Activated CD4-positive, alpha-beta T cell treated with anti-CD3 and anti-CD28 coated beads for 36 hours (primary cell): ENCODE results near the gene FBXO39. TPM values are rescaled to one million over a fixed set of nuclear protein-coding genes. Genes with fewer than 3 reads are reported as not detected.
"Not testable (repeated sequence)": the region's sequence is repeated elsewhere in the genome, so short reads cannot be mapped to it uniquely, and the experiment has no call there.

Experiments used
- ATAC-seq: fragments of 200-7000 bp; cut with Tn5 transposase; one replicate; pipeline ENCODE4 v1.10.0; 2021; ENCODE audit warnings: mild to moderate bottlenecking, moderate library complexity
- CTCF ChIA-PET: fragments of 350-600 bp; sonication (Branson Sonifier 250); formaldehyde crosslinking; loops from one replicate; lab custom pipeline; 2021; ENCODE audit warnings: antibody characterized with exemption; lab: Charles Lee
- POLR2A ChIA-PET: fragments of 350-600 bp; sonication (Branson Sonifier 250); formaldehyde crosslinking; loops from one replicate; lab custom pipeline; 2021; ENCODE audit warnings: antibody characterized with exemption, inconsistent platforms; lab: Charles Lee
- DNase-seq: peaks from one replicate; pipeline ENCODE4 v3.0.0-alpha.2; 2020
- H3K27ac Mint-ChIP-seq: one replicate; pipeline ENCODE4 v1.8.0; 2021; ENCODE audit warnings: mixed read lengths
- H3K27me3 Mint-ChIP-seq: one replicate; pipeline ENCODE4 v1.8.0; 2021; ENCODE audit warnings: mixed read lengths
- H3K36me3 Mint-ChIP-seq: one replicate; pipeline ENCODE4 v1.8.0; 2021; ENCODE audit warnings: low read depth, mixed read lengths
- H3K4me1 Mint-ChIP-seq: one replicate; pipeline ENCODE4 v1.8.0; 2021; ENCODE audit warnings: mixed read lengths
- H3K4me3 Mint-ChIP-seq: one replicate; pipeline ENCODE4 v1.8.0; 2021; ENCODE audit warnings: mild to moderate bottlenecking, moderate library complexity, mixed read lengths
- H3K9me3 Mint-ChIP-seq: one replicate; pipeline ENCODE4 v1.8.0; 2021; ENCODE audit warnings: low read depth, mixed read lengths
- intact Hi-C, 2 experiments: fragments of 100-400 bp; cut with DNase I in 1 of 2; cut with micrococcal nuclease in 1 of 2; formaldehyde crosslinking; loops; one replicate each; pipeline versions ENCODE4 v1.14.2 to v1.15.1; 2022 to 2024; cut with DNase I, micrococcal nuclease
- total RNA-seq, 2 experiments: library from RNA; stranded (reverse); gene quantifications; one replicate each; pipeline ENCODE4 v1.2.3, GENCODE V29; 2021

The FBXO39 gene
- total RNA-seq: under 1 TPM; 0.19 to 0.27 TPM

- peaks cover 25% of the 10 kb centered on the region for H3K27me3 Mint-ChIP-seq
- H3K36me3 Mint-ChIP-seq: peaks cover 46% of the 10 kb centered on the region
- no peak within 1 kb of the TSS for H3K4me3 Mint-ChIP-seq
- ChIA-PET POLR2A (no interaction called here), CTCF (no interaction called here)
- intact Hi-C loops: no loop called here
- H3K9me3 Mint-ChIP-seq: peaks cover 24% of the 10 kb centered on the region
- no peak within 1 kb of the TSS for H3K27ac Mint-ChIP-seq
- peaks cover 2% of the 10 kb centered on the region for H3K4me1 Mint-ChIP-seq
- DNase-seq (peak; percentile 21), ATAC-seq (peak; percentile 57)
Measured at GRCh38 chr17:6775871-6776405, at the start of gene FBXO39. Gene FBXO39 (plus strand): TSS chr17:6776215. CDS start chr17:6779869, 3,654 bp downstream.

GRCh38 chr17:6729531-6729930 lies 46.5 kb upstream of the FBXO39 start:
- no peaks in the 10 kb centered on the region for H3K4me1 Mint-ChIP-seq
- no peaks in the 10 kb centered on the region for H3K36me3 Mint-ChIP-seq
- no peak for DNase-seq
- intact Hi-C loops: no loop called here
- peaks cover 17% of the 10 kb centered on the region for H3K27me3 Mint-ChIP-seq
- no peaks in the 10 kb centered on the region for H3K9me3 Mint-ChIP-seq
- no peak overlapping the region for H3K4me3 Mint-ChIP-seq
- H3K27ac Mint-ChIP-seq: no peak overlapping the region
- CTCF ChIA-PET: no interaction called here
- ATAC-seq: no peak
- POLR2A ChIA-PET: no interaction called here

GRCh38 chr17:6746665-6747064 lies 29.4 kb upstream of the FBXO39 start:
- CTCF ChIA-PET, ATAC-seq, H3K27me3 Mint-ChIP-seq, H3K4me1 Mint-ChIP-seq, H3K4me3 Mint-ChIP-seq, H3K36me3 Mint-ChIP-seq, H3K9me3 Mint-ChIP-seq, intact Hi-C loops, POLR2A ChIA-PET, H3K27ac Mint-ChIP-seq, DNase-seq: not testable (repeated sequence)

GRCh38 chr17:6748617-6749016 lies 27.4 kb upstream of the FBXO39 start:
- ATAC-seq: no peak
- H3K27me3 Mint-ChIP-seq: peaks cover 3% of the 10 kb centered on the region
- intact Hi-C loops: no loop called here
- peaks cover 16% of the 10 kb centered on the region for H3K4me1 Mint-ChIP-seq
- H3K36me3 Mint-ChIP-seq: no peaks in the 10 kb centered on the region
- POLR2A ChIA-PET: no interaction called here
- DNase-seq: no peak
- H3K4me3 Mint-ChIP-seq: no peak overlapping the region
- H3K27ac Mint-ChIP-seq: no peak overlapping the region
- H3K9me3 Mint-ChIP-seq: no peaks in the 10 kb centered on the region
- CTCF ChIA-PET: no interaction called here

GRCh38 chr17:6749519-6749918 lies 26.5 kb upstream of the FBXO39 start:
- no peak overlapping the region for H3K4me3 Mint-ChIP-seq
- no peaks in the 10 kb centered on the region for H3K36me3 Mint-ChIP-seq
- DNase-seq (peak; percentile 22), ATAC-seq (no peak)
- no peak overlapping the region for H3K27ac Mint-ChIP-seq
- POLR2A ChIA-PET: no interaction called here
- H3K4me1 Mint-ChIP-seq: peaks cover 23% of the 10 kb centered on the region
- intact Hi-C loops: no loop called here
- CTCF ChIA-PET: interaction anchor here (0.5 to 0.9 kb wide), 2 partner anchors 10 to 144 kb away, joined by 3 read pairs; no protein-coding TSS in a partner anchor
- H3K9me3 Mint-ChIP-seq: no peaks in the 10 kb centered on the region
- H3K27me3 Mint-ChIP-seq: peaks cover 3% of the 10 kb centered on the region

- intact Hi-C loops: loop anchor here in 1 of 2 experiments (2.0 kb wide), 1 partner anchor 95 kb away; no protein-coding TSS in a partner anchor
- Mint-ChIP-seq H3K4me3 (no peak overlapping the region), H3K27ac (peak overlapping the region; percentile 91), H3K27me3 (no peaks in the 10 kb centered on the region), H3K9me3 (no peaks in the 10 kb centered on the region), H3K36me3 (peaks cover 4% of the 10 kb centered on the region), H3K4me1 (peaks cover 42% of the 10 kb centered on the region)
- DNase-seq (no peak), ATAC-seq (no peak)
- ChIA-PET POLR2A (no interaction called here), CTCF (interaction anchor here (3.1 kb wide), 1 partner anchor 9 kb away, joined by 10 read pairs; no protein-coding TSS in a partner anchor)
Measured at GRCh38 chr17:6752068-6752909, 23.7 kb upstream of the FBXO39 start.

- Mint-ChIP-seq H3K4me1 (peaks cover 48% of the 10 kb centered on the region), H3K36me3 (peaks cover 9% of the 10 kb centered on the region), H3K27ac (peak overlapping the region; percentile 91), H3K4me3 (peak overlapping the region; percentile 3), H3K9me3 (no peaks in the 10 kb centered on the region), H3K27me3 (no peaks in the 10 kb centered on the region)
- POLR2A ChIA-PET: no interaction called here
- ATAC-seq (peak; percentile 25), DNase-seq (peak; percentile 69)
- intact Hi-C loops: loop anchor here in 1 of 2 experiments (2.0 kb wide), 1 partner anchor 96 kb away; no protein-coding TSS in a partner anchor
- CTCF ChIA-PET: interaction anchor here (3.1 kb wide), 1 partner anchor 10 kb away, joined by 10 read pairs; no protein-coding TSS in a partner anchor
Measured at GRCh38 chr17:6753006-6753445, 23.0 kb upstream of the FBXO39 start.

- ChIA-PET CTCF (interaction anchor here (3.1 kb wide), 1 partner anchor 11 kb away, joined by 10 read pairs; no protein-coding TSS in a partner anchor), POLR2A (no interaction called here)
- DNase-seq: peak; percentile 16
- no peaks in the 10 kb centered on the region for H3K27me3 Mint-ChIP-seq
- H3K9me3 Mint-ChIP-seq: no peaks in the 10 kb centered on the region
- no peak for ATAC-seq
- intact Hi-C loops: loop anchor here in 1 of 2 experiments (2.0 kb wide), 1 partner anchor 97 kb away; no protein-coding TSS in a partner anchor
- peaks cover 53% of the 10 kb centered on the region for H3K4me1 Mint-ChIP-seq
- peak overlapping the region; percentile 79 for H3K27ac Mint-ChIP-seq
- H3K4me3 Mint-ChIP-seq: no peak overlapping the region
- peaks cover 14% of the 10 kb centered on the region for H3K36me3 Mint-ChIP-seq
Measured at GRCh38 chr17:6753546-6753945, 22.5 kb upstream of the FBXO39 start.

- Mint-ChIP-seq H3K27ac (peak overlapping the region; percentile 99), H3K36me3 (peaks cover 26% of the 10 kb centered on the region), H3K4me3 (peak overlapping the region; percentile 99), H3K27me3 (no peaks in the 10 kb centered on the region), H3K4me1 (peaks cover 54% of the 10 kb centered on the region), H3K9me3 (no peaks in the 10 kb centered on the region)
- POLR2A ChIA-PET: no interaction called here
- CTCF ChIA-PET: interaction anchor here (1.9 kb wide), 1 partner anchor 88 kb away, joined by 8 read pairs; no protein-coding TSS in a partner anchor
- no peak for DNase-seq
- intact Hi-C loops: loop anchor here in 1 of 2 experiments (5.0 kb wide), 2 partner anchors 257 to 313 kb away; partner anchors contain the start of genes PIMREG and RNASEK
- ATAC-seq: no peak
Measured at GRCh38 chr17:6755281-6755680, 20.7 kb upstream of the FBXO39 start.

GRCh38 chr17:6755731-6756184 lies 20.3 kb upstream of the FBXO39 start, which contains the start of gene XAF1:
Gene XAF1 (plus strand): TSS chr17:6756046. CDS start chr17:6756079, 33 bp downstream.
- peaks cover 30% of the 10 kb centered on the region for H3K36me3 Mint-ChIP-seq
- peaks cover 54% of the 10 kb centered on the region for H3K4me1 Mint-ChIP-seq
- POLR2A ChIA-PET: no interaction called here
- CTCF ChIA-PET: interaction anchor here (1.0 to 1.9 kb wide), 3 partner anchors 87 to 249 kb away, joined by 4 to 8 read pairs (median 4); no protein-coding TSS in a partner anchor
- intact Hi-C loops: loop anchor here in 1 of 2 experiments (5.0 kb wide), 2 partner anchors 257 to 313 kb away; partner anchors contain the start of genes PIMREG and RNASEK
- H3K27me3 Mint-ChIP-seq: no peaks in the 10 kb centered on the region
- no peaks in the 10 kb centered on the region for H3K9me3 Mint-ChIP-seq
- DNase-seq (peak; percentile 73), ATAC-seq (peak; percentile 54)
- peak within 1 kb of the TSS; percentile 99 for H3K4me3 Mint-ChIP-seq
- peak within 1 kb of the TSS; percentile 99 for H3K27ac Mint-ChIP-seq
